Stimulated activated CD8-positive, alpha-beta memory T cell treated with anti-CD3 and anti-CD28 coated beads, Interleukin-4, amount 100 ng/mL, for 4 hours (primary cell): ENCODE results near the gene PF4V1.

ENCODE experiments used
- DNase-seq, 2 donors: peaks; one replicate each; pipeline ENCODE4 v3.0.0-alpha.2; 2020; ENCODE audit warnings: low read depth in 2 of 2, low spot score in 1 of 2

The PF4V1 gene

DNA sequence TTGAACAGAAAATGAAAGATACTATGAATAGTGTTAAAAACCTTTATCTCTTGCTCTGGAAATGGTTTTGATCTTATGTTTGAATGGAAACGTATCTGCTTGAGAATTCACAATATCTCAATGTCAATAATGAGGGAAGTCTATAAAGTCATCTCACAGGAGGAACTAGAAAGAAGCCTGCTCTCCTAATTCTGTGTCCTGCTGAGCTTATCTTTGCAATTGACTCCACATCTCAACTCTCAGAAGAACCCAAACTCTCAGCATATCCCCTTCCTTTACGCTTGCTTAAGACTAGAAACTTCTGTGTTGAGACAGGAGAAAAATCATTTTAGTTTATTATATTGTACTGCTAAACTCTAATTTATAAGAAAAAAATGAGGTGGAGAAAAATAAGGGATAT lies 8.3 kb upstream of the PF4V1 start:
- no peak for DNase-seq

DNA sequence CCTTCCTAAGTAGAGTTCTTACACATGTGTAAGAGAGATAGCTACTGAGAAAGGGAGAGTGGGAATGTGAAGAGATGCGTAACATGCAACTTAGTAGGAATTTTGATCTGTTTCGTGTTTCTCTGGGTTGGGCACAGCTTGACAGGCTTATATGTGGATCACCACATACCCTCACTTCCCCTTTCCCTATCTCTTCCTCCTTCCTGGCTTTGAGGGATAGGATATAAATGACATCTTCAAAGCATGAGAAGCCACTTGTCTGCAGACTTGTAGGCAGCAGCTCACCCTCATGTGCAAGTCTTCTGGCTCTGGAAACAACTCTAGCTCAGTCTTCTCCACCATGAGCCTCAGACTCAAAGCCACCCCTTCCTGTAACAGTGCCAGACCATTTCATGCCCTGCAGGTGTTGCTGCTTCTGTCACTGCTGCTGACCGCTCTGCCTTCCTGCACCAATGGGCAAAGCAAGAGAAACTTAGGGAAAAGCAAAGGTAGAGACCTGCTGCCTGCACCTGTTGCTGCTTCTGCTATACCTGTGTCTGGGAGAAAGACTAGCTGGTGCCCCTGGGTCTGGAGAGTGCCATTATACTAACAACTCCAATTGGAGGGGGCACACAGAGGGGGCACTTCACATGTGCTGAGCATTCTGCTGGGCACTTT lies 5.4 kb upstream of the PF4V1 start:
- DNase-seq: no peak

DNA sequence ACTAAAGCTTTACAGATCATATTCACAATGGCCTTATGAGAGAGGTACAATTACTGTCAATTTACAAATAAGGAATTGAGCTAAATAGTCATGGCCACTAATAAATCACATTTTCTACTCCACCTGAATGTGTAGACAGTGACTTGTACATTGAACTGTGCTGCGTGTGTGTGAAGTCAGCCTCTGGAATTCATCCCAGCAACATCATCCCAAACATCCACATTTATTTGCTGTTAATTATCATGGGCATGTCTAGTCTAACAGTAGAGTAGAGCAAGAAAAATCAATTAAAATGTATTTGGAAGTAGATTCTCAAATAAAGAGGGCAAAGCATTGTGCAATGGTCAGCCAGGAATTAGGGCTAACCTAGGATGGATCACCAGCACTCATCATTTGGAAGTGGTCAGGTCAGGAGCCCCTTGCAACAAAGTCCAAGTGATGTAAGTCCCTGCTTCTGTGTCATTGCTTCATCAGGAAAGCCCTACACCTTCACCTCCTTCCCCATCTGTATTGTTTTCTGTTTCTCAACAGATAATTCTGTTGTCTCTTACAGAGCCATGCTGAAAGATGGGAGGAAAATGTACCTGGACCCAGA lies 4.8 kb upstream of the PF4V1 start:
- DNase-seq: no peak

DNA sequence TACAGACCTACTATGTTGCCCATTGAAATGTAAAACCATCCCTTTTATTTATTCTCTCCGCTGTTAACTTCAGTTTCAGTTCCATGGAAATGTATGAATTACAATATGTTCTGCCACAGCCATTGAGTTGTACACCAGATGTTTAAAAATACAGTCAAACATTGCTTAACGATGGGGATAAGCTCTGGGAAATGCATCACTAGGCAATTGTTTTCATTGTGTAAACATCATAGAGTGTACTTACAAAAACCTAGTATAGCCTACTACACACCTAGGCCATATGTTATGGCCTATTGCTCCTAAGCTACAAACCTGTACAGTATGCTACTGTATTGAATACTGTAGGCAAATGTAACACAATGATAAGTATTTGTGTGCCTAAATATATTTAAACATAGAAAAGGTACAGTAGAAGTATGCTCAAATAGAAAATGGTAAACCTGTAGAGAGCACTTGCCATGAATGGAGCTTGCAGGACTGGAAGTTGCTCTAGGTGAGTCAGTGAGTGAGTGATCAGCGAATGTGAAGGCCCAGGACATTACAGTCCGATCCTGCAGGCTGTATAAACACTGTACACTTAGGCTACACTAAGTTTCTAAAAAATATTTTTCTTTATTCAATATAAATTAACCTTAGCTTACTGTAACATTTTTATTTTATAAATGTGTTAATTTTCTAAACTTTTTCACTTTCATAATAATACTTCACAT lies 2.7 kb upstream of the PF4V1 start:
- DNase-seq: no peak

DNA sequence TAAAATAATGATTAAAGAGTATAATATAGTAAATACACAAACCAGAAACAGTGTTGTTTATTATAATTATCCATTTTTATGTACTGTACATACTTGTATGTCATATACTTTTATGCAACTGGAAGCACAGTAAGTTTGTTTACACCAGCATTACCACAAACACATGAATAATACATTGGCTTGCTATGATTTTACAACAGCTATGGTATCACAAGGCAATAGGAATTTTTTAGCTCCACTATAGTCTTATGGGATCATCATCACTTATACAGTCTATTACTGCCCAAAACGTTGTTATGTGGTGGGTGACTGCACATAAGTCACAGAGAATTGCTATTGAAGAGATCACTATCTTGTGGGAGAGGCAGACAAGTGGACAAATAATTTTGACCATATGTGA lies 1.8 kb upstream of the PF4V1 start:
- DNase-seq: no peak

- DNase-seq: no peak
Measured at GRCh38 chr4:73852771-73853170, 325 bp upstream of the PF4V1 start.

GRCh38 chr4:73853718-73854473 lies 800 bp downstream of the PF4V1 start:
- DNase-seq: no peak

DNA sequence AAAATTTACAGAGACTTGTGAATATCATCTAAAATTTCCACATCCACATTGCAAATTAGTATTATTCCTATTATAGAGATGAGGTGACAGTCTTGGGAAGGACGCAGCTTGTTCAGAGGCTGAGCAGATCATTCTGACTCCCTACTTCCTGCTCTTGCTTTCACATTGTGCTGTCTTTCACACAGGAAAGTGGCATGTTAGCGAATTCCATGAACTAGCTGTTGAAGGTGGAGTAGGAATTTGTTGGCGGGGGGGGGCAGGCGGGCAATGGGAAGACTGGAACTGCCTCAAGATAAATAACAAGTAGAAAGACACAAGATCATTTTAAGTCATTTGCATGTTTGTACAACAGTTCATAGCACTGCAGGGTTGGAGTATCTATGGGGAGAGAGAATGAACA lies 2.3 kb downstream of the PF4V1 start:
- no peak for DNase-seq

DNA sequence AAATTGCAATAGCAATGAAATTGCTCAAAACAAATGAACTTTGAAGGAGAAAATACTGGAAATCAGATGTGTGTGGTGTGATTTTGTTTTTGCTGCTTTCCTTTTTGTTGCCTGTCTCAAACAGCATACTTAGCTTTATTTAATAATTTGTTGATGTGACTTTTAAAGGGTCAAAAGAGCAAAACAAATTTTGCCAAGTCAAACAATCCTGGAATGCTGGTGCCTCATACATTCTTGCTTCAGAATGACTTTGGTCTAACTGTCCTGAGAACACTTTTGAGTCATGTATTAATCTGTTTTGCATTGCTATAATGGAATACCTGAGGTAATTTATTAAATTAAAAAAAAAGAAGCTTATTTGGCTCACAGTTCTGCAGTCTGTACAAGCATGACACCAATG lies 3.4 kb downstream of the PF4V1 start:
- no peak for DNase-seq

DNA sequence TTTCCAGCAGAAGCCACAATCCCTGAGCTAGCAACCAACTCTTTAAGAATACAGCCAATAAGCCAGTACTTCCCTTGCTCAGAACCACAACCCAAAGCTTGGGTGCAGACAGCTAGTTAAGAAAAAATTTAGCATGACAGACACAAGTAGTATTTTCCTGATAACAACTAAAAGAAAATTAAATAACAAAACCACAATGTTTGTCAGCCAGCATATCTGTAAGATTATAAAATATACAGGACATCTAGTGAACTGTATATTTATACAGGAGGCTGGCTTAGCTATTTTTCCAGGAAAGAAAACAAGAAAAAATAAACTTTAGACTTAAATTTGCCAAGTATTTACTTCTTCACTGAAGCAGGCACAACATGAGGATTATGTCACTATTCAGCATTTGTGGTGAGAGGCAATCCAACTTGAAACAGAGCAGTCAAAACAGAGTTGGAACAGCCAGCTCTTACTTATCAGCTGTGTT lies 6.6 kb downstream of the PF4V1 start:
- no peak for DNase-seq

- DNase-seq: no peak
Measured at GRCh38 chr4:73860181-73860580, 7.1 kb downstream of the PF4V1 start.

- no peak for DNase-seq
Measured at GRCh38 chr4:73860917-73861316, 7.8 kb downstream of the PF4V1 start.

- DNase-seq: no peak
Measured at GRCh38 chr4:73862322-73862721, 9.2 kb downstream of the PF4V1 start.

DNA sequence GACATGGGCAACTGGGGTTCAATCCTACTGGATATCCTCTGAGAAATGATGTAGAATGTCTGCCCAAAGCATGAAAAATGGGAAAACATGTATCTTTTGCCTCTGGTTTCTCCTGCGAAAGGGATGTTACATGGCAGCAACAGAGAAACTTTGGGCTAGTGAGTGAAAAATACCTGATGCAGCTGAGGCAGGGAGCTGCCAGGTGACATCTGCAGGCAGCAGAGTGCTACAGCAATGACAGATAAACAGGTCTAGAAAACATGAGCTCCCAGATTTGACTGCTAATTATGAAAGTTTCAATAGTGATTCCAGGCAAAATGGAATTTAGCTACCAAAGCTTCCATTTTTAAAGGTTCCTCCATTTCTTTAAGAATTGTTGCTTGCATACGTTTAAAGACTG lies 11.3 kb downstream of the PF4V1 start:
- no peak for DNase-seq

DNA sequence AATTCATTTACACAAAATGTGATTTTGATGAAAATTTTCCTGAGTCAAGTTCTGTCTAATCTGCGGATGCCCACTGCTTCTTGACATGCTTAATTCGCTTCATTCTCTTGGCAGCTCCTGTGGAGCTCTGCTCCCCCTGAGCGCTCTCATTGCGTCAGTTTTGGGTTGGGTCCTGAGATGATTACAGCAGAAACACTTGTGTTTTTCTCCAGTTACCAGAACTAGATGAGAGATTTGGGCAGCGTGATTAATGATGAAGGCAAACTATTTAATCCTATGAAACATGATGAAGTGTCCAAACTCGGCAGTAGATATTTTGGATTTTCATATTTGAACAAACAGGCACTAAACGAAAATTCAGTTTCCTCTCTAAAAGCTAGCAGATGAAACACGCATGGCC lies 11.9 kb downstream of the PF4V1 start:
- DNase-seq: no peak

GRCh38 chr4:73865431-73866096 lies 12.5 kb downstream of the PF4V1 start:
- no peak for DNase-seq

DNA sequence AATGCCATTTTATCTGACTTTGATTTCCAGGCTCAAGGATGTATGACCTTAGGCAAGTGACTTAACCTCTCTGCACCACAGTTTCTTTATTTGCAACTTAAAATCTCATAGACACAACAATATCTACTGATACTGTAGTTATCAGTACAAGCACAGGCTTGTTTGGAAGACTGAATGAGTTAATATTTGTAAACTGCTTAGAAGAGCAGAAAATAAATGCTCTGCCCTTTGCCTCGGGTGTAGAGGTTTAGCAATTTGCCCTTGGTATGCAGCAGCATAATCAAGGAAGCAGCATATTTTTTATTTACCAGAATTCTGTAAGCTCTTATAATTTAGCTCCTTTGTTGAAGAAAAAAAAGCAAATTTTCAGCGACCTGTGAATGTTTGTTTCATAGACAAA lies 13.2 kb downstream of the PF4V1 start:
- DNase-seq: no peak

GRCh38 chr4:73867783-73868182 lies 14.7 kb downstream of the PF4V1 start:
- no peak for DNase-seq

GRCh38 chr4:73868206-73869129 lies 15.4 kb downstream of the PF4V1 start:
- no peak for DNase-seq
